ENCODE results near the gene LHFPL6. TPM values are rescaled to one million over a fixed set of nuclear protein-coding genes. Genes with fewer than 3 reads are reported as not detected.

The LHFPL6 gene
- total RNA-seq, 1 donor from 2014 or later = 3.0 TPM

DNA sequence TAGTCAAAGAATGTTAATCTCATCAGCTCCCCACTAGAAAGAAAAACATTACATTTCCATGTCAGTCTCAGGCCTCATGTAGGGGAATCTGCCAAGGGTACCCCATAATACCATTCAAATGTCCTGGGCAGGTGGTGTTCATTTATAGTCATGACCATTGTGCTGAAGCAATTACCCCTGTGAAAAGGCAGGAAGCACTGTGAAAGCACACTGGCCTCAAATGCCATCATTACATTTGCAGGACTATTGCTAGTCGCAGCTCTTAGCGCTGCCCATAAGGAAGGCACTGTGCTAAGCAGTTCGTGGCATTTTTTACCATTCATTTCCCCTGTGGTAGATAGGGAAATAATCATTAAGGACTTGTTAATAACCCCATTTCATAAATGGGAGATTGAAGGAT is 109.0 kb downstream of the LHFPL6 start:
- H3K4me2 ChIP-seq = peak overlapping the region; percentile 57
- H3K36me3 ChIP-seq = no peaks in the 10 kb centered on the region
- no peaks in the 10 kb centered on the region for H3K79me2 ChIP-seq (ENCODE audit: low read depth)
- H3K9ac ChIP-seq = no peak overlapping the region
- H3K27me3 Mint-ChIP-seq (ENCODE audit: insufficient read depth, low read depth) = no peaks in the 10 kb centered on the region
- no peaks in the 10 kb centered on the region for H3K27me3 ChIP-seq
- no peak overlapping the region for H3K4me3 ChIP-seq
- H3K27ac Mint-ChIP-seq = no peak overlapping the region
- DNase-seq (ENCODE audit: low spot score) = peak; percentile 31
- TF ChIP-seq EZH2phosphoT487 (IDR thresholded peaks at IDR 0.05) (no peak), EZH2 (IDR thresholded peaks at IDR 0.05) (no peak)
- TF ChIP-seq, protein P1, sequence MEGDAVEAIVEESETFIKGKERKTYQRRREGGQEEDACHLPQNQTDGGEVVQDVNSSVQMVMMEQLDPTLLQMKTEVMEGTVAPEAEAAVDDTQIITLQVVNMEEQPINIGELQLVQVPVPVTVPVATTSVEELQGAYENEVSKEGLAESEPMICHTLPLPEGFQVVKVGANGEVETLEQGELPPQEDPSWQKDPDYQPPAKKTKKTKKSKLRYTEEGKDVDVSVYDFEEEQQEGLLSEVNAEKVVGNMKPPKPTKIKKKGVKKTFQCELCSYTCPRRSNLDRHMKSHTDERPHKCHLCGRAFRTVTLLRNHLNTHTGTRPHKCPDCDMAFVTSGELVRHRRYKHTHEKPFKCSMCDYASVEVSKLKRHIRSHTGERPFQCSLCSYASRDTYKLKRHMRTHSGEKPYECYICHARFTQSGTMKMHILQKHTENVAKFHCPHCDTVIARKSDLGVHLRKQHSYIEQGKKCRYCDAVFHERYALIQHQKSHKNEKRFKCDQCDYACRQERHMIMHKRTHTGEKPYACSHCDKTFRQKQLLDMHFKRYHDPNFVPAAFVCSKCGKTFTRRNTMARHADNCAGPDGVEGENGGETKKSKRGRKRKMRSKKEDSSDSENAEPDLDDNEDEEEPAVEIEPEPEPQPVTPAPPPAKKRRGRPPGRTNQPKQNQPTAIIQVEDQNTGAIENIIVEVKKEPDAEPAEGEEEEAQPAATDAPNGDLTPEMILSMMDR (IDR thresholded peaks at IDR 0.05) = no peak
- peaks cover 73% of the 10 kb centered on the region for H3K4me1 ChIP-seq
- H3K9me3 ChIP-seq (ENCODE audit: low read depth) = no peaks in the 10 kb centered on the region
- no peak overlapping the region for H3K4me3 Mint-ChIP-seq
- peaks cover 37% of the 10 kb centered on the region for H3F3A ChIP-seq (ENCODE audit: low read depth)
- peaks cover 9% of the 10 kb centered on the region for H3K36me3 Mint-ChIP-seq
- H2AFZ ChIP-seq (replicated peaks) = no peak overlapping the region
- H3K9me3 Mint-ChIP-seq = peaks cover 3% of the 10 kb centered on the region
- peaks cover 79% of the 10 kb centered on the region for H3K4me1 Mint-ChIP-seq
- peaks cover 6% of the 10 kb centered on the region for H4K20me1 ChIP-seq (ENCODE audit: low read depth)
- no peak overlapping the region for H3K27ac ChIP-seq

- H3K79me2 ChIP-seq (ENCODE audit: low read depth) = no peaks in the 10 kb centered on the region
- Mint-ChIP-seq H3K27ac (no peak overlapping the region), H3K36me3 (peaks cover 6% of the 10 kb centered on the region), H3K4me1 (peaks cover 65% of the 10 kb centered on the region), H3K4me3 (no peak overlapping the region), H3K9me3 (peaks cover 3% of the 10 kb centered on the region), H3K27me3 (ENCODE audit: insufficient read depth, low read depth) (no peaks in the 10 kb centered on the region)
- no peak overlapping the region for H3K27ac ChIP-seq
- peaks cover 20% of the 10 kb centered on the region for H3F3A ChIP-seq (ENCODE audit: low read depth)
- TF ChIP-seq EZH2 (IDR thresholded peaks at IDR 0.05) = no peak
- TF ChIP-seq, protein P1 (IDR thresholded peaks at IDR 0.05) = no peak
- TF ChIP-seq EZH2phosphoT487 (IDR thresholded peaks at IDR 0.05) = no peak
- peak; percentile 63 for DNase-seq (ENCODE audit: low spot score)
- no peak overlapping the region for H3K9ac ChIP-seq
- no peak overlapping the region for H3K4me3 ChIP-seq
- peaks cover 36% of the 10 kb centered on the region for H3K4me1 ChIP-seq
- peak overlapping the region; percentile 39 for H3K4me2 ChIP-seq
- peak overlapping the region; percentile 19 for H2AFZ ChIP-seq (replicated peaks)
- H3K36me3 ChIP-seq = no peaks in the 10 kb centered on the region
- no peaks in the 10 kb centered on the region for H4K20me1 ChIP-seq (ENCODE audit: low read depth)
- H3K9me3 ChIP-seq (ENCODE audit: low read depth) = no peaks in the 10 kb centered on the region
- H3K27me3 ChIP-seq = no peaks in the 10 kb centered on the region
These were observed 112.9 kb downstream of the LHFPL6 start for GRCh38 chr13:39490136-39490535.

- no peaks in the 10 kb centered on the region for H3K36me3 ChIP-seq
- Mint-ChIP-seq H3K9me3 (peaks cover 3% of the 10 kb centered on the region), H3K4me3 (no peak overlapping the region), H3K4me1 (peaks cover 60% of the 10 kb centered on the region), H3K27me3 (ENCODE audit: insufficient read depth, low read depth) (no peaks in the 10 kb centered on the region), H3K36me3 (peaks cover 4% of the 10 kb centered on the region), H3K27ac (no peak overlapping the region)
- H3K27me3 ChIP-seq = no peaks in the 10 kb centered on the region
- no peak for DNase-seq (ENCODE audit: low spot score)
- peaks cover 12% of the 10 kb centered on the region for H3F3A ChIP-seq (ENCODE audit: low read depth)
- no peak overlapping the region for H3K4me3 ChIP-seq
- H2AFZ ChIP-seq (replicated peaks) = no peak overlapping the region
- H3K79me2 ChIP-seq (ENCODE audit: low read depth) = no peaks in the 10 kb centered on the region
- no peak overlapping the region for H3K4me2 ChIP-seq
- TF ChIP-seq EZH2 (IDR thresholded peaks at IDR 0.05) (no peak), EZH2phosphoT487 (IDR thresholded peaks at IDR 0.05) (no peak)
- TF ChIP-seq, protein P1 (IDR thresholded peaks at IDR 0.05) = no peak
- peaks cover 20% of the 10 kb centered on the region for H3K4me1 ChIP-seq
- no peaks in the 10 kb centered on the region for H3K9me3 ChIP-seq (ENCODE audit: low read depth)
- no peak overlapping the region for H3K27ac ChIP-seq
- H4K20me1 ChIP-seq (ENCODE audit: low read depth) = no peaks in the 10 kb centered on the region
- no peak overlapping the region for H3K9ac ChIP-seq
These were observed 116.2 kb downstream of the LHFPL6 start for GRCh38 chr13:39486758-39487157.
